ENCODE data around the gene KCNC4.

KCNC4 gene

GRCh38 chr1:110225212-110225611 lies 15.1 kb downstream of the KCNC4 start:
- no peak overlapping the region for H3K14ac ChIP-seq (ENCODE audit: low read length)
- WGBS, 2 donors (ENCODE audit: extremely low coverage in 2 of 2, insufficient read length in 2 of 2, insufficient replicate concordance in 1 of 2): no CpG with 5 or more reads among the region's 7 CpGs
- no peak overlapping the region for H3K4me2 ChIP-seq (ENCODE audit: insufficient read depth, low read length, poor library complexity, severe bottlenecking)
- no peak overlapping the region for H3K27ac ChIP-seq (replicated peaks; ENCODE audit: low read length)
- no peaks in the 10 kb centered on the region for H3K79me1 ChIP-seq (ENCODE audit: low read depth, low read length)
- no peaks in the 10 kb centered on the region for H3K36me3 ChIP-seq (replicated peaks in 1 of 2; ENCODE audit: control insufficient read depth in 2 of 2, insufficient read depth in 2 of 2, low read length in 2 of 2)
- peaks cover 0 to 3% of the 10 kb centered on the region in 2 donors for H3K4me1 ChIP-seq (ENCODE audit: control insufficient read depth in 2 of 2, insufficient read depth in 1 of 2, low read depth in 1 of 2, low read length in 2 of 2)
- DNase-seq (ENCODE audit: low spot score): no peak
- H3K23ac ChIP-seq (ENCODE audit: low read depth, low read length, poor library complexity): no peak overlapping the region
- no peaks in the 10 kb centered on the region for H3K27me3 ChIP-seq (ENCODE audit: control insufficient read depth in 3 of 3, insufficient read depth in 3 of 3, low read depth in 1 of 3, low read length in 3 of 3)
- no peak overlapping the region for H4K8ac ChIP-seq (ENCODE audit: low read depth, low read length)
- no peak overlapping the region for H4K91ac ChIP-seq (ENCODE audit: low read depth, low read length, poor library complexity)
- no peak overlapping the region for H3K4me3 ChIP-seq (ENCODE audit: low read length in 2 of 2)
- H3K18ac ChIP-seq (ENCODE audit: low read length): no peak overlapping the region
- H3K9ac ChIP-seq (ENCODE audit: low read depth, low read length, poor library complexity): no peak overlapping the region
- no peak overlapping the region for H2AFZ ChIP-seq (ENCODE audit: low read length)
- H3K4ac ChIP-seq (ENCODE audit: low read length): no peak overlapping the region
- H3K9me3 ChIP-seq (replicated peaks in 1 of 2; ENCODE audit: control insufficient read depth in 2 of 2, insufficient read depth in 1 of 2, low read depth in 1 of 2, low read length in 2 of 2): peaks cover 0 to 2% of the 10 kb centered on the region in 2 donors
- H2BK120ac ChIP-seq (ENCODE audit: low read depth, low read length): no peak overlapping the region
- H2BK15ac ChIP-seq (ENCODE audit: low read length): no peak overlapping the region
- peak overlapping the region; percentile 16 for H2AK5ac ChIP-seq (ENCODE audit: low read depth, low read length)
- no peak overlapping the region for H2BK12ac ChIP-seq (ENCODE audit: low read length)
- H2BK5ac ChIP-seq (ENCODE audit: low read length): no peak overlapping the region

DNA sequence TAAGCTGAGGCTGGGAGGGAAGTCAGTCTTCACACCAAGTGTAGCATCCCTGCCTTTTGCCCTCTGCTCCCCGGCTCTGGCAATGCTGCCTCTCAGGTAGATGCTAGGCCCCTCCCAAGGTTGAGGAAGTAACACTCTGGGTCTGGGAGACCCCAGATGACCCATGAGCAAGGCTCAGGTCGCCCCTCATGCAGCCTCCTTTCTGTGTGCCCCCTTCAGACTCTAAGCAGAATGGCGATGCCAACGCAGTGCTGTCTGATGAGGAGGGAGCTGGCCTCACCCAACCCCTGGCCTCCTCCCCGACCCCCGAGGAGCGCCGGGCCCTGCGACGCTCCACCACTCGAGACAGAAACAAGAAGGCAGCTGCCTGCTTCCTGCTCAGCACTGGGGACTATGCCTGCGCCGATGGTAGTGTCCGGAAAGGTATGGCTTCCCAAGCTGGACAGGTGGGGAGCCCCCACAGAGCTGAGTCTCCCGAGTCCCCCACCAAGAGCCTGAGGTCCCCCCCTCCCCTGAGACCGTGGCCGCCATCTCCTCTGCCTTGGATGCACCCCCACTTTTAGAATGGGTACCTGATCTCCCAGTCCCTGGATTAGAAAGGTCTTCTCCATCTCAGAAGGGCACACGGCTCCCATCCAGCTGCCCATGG lies 15.8 kb downstream of the KCNC4 start:
- Histone ChIP-seq H3K36me3 (replicated peaks in 1 of 2; ENCODE audit: control insufficient read depth in 2 of 2, insufficient read depth in 2 of 2, low read length in 2 of 2) (no peaks in the 10 kb centered on the region), H3K9me3 (replicated peaks in 1 of 2; ENCODE audit: control insufficient read depth in 2 of 2, insufficient read depth in 1 of 2, low read depth in 1 of 2, low read length in 2 of 2) (peaks cover 0 to 2% of the 10 kb centered on the region in 2 donors), H2BK12ac (ENCODE audit: low read length) (no peak overlapping the region), H3K4me2 (ENCODE audit: insufficient read depth, low read length, poor library complexity, severe bottlenecking) (no peak overlapping the region), H3K79me1 (ENCODE audit: low read depth, low read length) (no peaks in the 10 kb centered on the region), H2AK5ac (ENCODE audit: low read depth, low read length) (peak overlapping the region; percentile 16), H2BK5ac (ENCODE audit: low read length) (no peak overlapping the region), H3K4me1 (ENCODE audit: control insufficient read depth in 2 of 2, insufficient read depth in 1 of 2, low read depth in 1 of 2, low read length in 2 of 2) (peaks cover 0 to 3% of the 10 kb centered on the region in 2 donors), H3K23ac (ENCODE audit: low read depth, low read length, poor library complexity) (peak overlapping the region; percentile 3), H3K4ac (ENCODE audit: low read length) (no peak overlapping the region), H4K8ac (ENCODE audit: low read depth, low read length) (no peak overlapping the region), H2BK15ac (ENCODE audit: low read length) (no peak overlapping the region), H3K14ac (ENCODE audit: low read length) (no peak overlapping the region), H4K91ac (ENCODE audit: low read depth, low read length, poor library complexity) (no peak overlapping the region), H3K18ac (ENCODE audit: low read length) (no peak overlapping the region), H2BK120ac (ENCODE audit: low read depth, low read length) (no peak overlapping the region), H3K4me3 (ENCODE audit: low read length in 2 of 2) (no peak overlapping the region), H3K9ac (ENCODE audit: low read depth, low read length, poor library complexity) (no peak overlapping the region), H3K27ac (replicated peaks; ENCODE audit: low read length) (no peak overlapping the region), H3K27me3 (ENCODE audit: control insufficient read depth in 3 of 3, insufficient read depth in 3 of 3, low read depth in 1 of 3, low read length in 3 of 3) (no peaks in the 10 kb centered on the region), H2AFZ (ENCODE audit: low read length) (no peak overlapping the region)
- WGBS, 2 donors (ENCODE audit: extremely low coverage in 2 of 2, insufficient read length in 2 of 2, insufficient replicate concordance in 1 of 2): no CpG with 5 or more reads among the region's 18 CpGs
- no peak for DNase-seq (ENCODE audit: low spot score)

DNA sequence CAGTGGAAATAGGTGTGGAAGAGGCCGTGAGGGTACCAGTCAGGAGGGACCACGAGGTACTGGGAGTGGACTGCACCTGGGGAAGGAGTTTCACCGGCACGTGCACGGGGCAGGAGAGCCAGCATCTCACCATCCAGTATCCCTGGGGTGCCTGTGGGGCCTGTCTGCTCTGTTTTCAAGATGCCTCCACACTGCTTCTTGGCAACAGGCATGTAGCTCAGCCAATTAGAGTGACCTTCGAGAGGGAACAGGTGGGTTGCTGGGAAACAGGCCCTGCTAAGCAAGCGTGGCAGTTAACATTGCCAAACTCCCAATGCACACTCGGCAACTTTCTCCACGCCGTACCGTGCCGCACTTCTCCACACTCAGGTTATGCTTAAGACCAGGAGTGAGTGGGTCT lies 17.7 kb downstream of the KCNC4 start:
- no peak for DNase-seq (ENCODE audit: low spot score)
- H3K4me3 ChIP-seq (ENCODE audit: low read length in 2 of 2): peak overlapping the region in 1 of 2 donors; percentile 27
- no peak overlapping the region for H3K4me2 ChIP-seq (ENCODE audit: insufficient read depth, low read length, poor library complexity, severe bottlenecking)
- H2AK5ac ChIP-seq (ENCODE audit: low read depth, low read length): peak overlapping the region; percentile 57
- H2BK12ac ChIP-seq (ENCODE audit: low read length): peak overlapping the region; percentile 63
- no peaks in the 10 kb centered on the region for H3K36me3 ChIP-seq (replicated peaks in 1 of 2; ENCODE audit: control insufficient read depth in 2 of 2, insufficient read depth in 2 of 2, low read length in 2 of 2)
- no peak overlapping the region for H2AFZ ChIP-seq (ENCODE audit: low read length)
- H3K9ac ChIP-seq (ENCODE audit: low read depth, low read length, poor library complexity): peak overlapping the region; percentile 27
- no peak overlapping the region for H2BK120ac ChIP-seq (ENCODE audit: low read depth, low read length)
- peak overlapping the region; percentile 52 for H3K18ac ChIP-seq (ENCODE audit: low read length)
- H3K27me3 ChIP-seq (ENCODE audit: control insufficient read depth in 3 of 3, insufficient read depth in 3 of 3, low read depth in 1 of 3, low read length in 3 of 3): no peaks in the 10 kb centered on the region
- H3K23ac ChIP-seq (ENCODE audit: low read depth, low read length, poor library complexity): peak overlapping the region; percentile 17
- H3K4ac ChIP-seq (ENCODE audit: low read length): no peak overlapping the region
- peak overlapping the region; percentile 43 for H4K8ac ChIP-seq (ENCODE audit: low read depth, low read length)
- H3K4me1 ChIP-seq (ENCODE audit: control insufficient read depth in 2 of 2, insufficient read depth in 1 of 2, low read depth in 1 of 2, low read length in 2 of 2): peaks cover 0 to 3% of the 10 kb centered on the region in 2 donors
- peak overlapping the region; percentile 49 for H3K14ac ChIP-seq (ENCODE audit: low read length)
- H4K91ac ChIP-seq (ENCODE audit: low read depth, low read length, poor library complexity): no peak overlapping the region
- peaks cover 7 to 9% of the 10 kb centered on the region in 2 donors for H3K9me3 ChIP-seq (replicated peaks in 1 of 2; ENCODE audit: control insufficient read depth in 2 of 2, insufficient read depth in 1 of 2, low read depth in 1 of 2, low read length in 2 of 2)
- no peak overlapping the region for H2BK5ac ChIP-seq (ENCODE audit: low read length)
- H3K79me1 ChIP-seq (ENCODE audit: low read depth, low read length): no peaks in the 10 kb centered on the region
- H2BK15ac ChIP-seq (ENCODE audit: low read length): peak overlapping the region; percentile 41
- H3K27ac ChIP-seq (replicated peaks; ENCODE audit: low read length): no peak overlapping the region
- no CpG with 5 or more reads among the region's 12 CpGs for WGBS, 2 donors (ENCODE audit: extremely low coverage in 2 of 2, insufficient read length in 2 of 2, insufficient replicate concordance in 1 of 2)

GRCh38 chr1:110228381-110228780 lies 18.3 kb downstream of the KCNC4 start:
- Histone ChIP-seq H3K18ac (ENCODE audit: low read length) (no peak overlapping the region), H3K79me1 (ENCODE audit: low read depth, low read length) (no peaks in the 10 kb centered on the region), H2AK5ac (ENCODE audit: low read depth, low read length) (peak overlapping the region; percentile 57), H2AFZ (ENCODE audit: low read length) (no peak overlapping the region), H3K9me3 (replicated peaks in 1 of 2; ENCODE audit: control insufficient read depth in 2 of 2, insufficient read depth in 1 of 2, low read depth in 1 of 2, low read length in 2 of 2) (peaks cover 8 to 11% of the 10 kb centered on the region in 2 donors), H2BK12ac (ENCODE audit: low read length) (no peak overlapping the region), H4K91ac (ENCODE audit: low read depth, low read length, poor library complexity) (no peak overlapping the region), H2BK15ac (ENCODE audit: low read length) (no peak overlapping the region), H3K14ac (ENCODE audit: low read length) (no peak overlapping the region), H4K8ac (ENCODE audit: low read depth, low read length) (peak overlapping the region; percentile 43), H3K36me3 (replicated peaks in 1 of 2; ENCODE audit: control insufficient read depth in 2 of 2, insufficient read depth in 2 of 2, low read length in 2 of 2) (no peaks in the 10 kb centered on the region), H3K23ac (ENCODE audit: low read depth, low read length, poor library complexity) (no peak overlapping the region), H3K4me2 (ENCODE audit: insufficient read depth, low read length, poor library complexity, severe bottlenecking) (no peak overlapping the region), H3K4me3 (ENCODE audit: low read length in 2 of 2) (no peak overlapping the region), H3K9ac (ENCODE audit: low read depth, low read length, poor library complexity) (no peak overlapping the region), H2BK5ac (ENCODE audit: low read length) (no peak overlapping the region), H3K4ac (ENCODE audit: low read length) (no peak overlapping the region), H3K27ac (replicated peaks; ENCODE audit: low read length) (no peak overlapping the region), H3K27me3 (ENCODE audit: control insufficient read depth in 3 of 3, insufficient read depth in 3 of 3, low read depth in 1 of 3, low read length in 3 of 3) (no peaks in the 10 kb centered on the region), H2BK120ac (ENCODE audit: low read depth, low read length) (no peak overlapping the region), H3K4me1 (ENCODE audit: control insufficient read depth in 2 of 2, insufficient read depth in 1 of 2, low read depth in 1 of 2, low read length in 2 of 2) (peaks cover 0 to 3% of the 10 kb centered on the region in 2 donors)
- WGBS, 2 donors (ENCODE audit: extremely low coverage in 2 of 2, insufficient read length in 2 of 2, insufficient replicate concordance in 1 of 2): no CpG with 5 or more reads among the region's 12 CpGs
- no peak for DNase-seq (ENCODE audit: low spot score)

Measured in neuronal stem cell (in vitro differentiated cells).